HCT116 (cell line): ENCODE data around the gene PRSS36.

Experiments used
- CTCF ChIP-seq, 3 experiments: fragments of 200-600 bp in 1 of 3; sonication (generic) in 1 of 3; IDR thresholded peaks in 2 of 3; conservative IDR thresholded peaks in 1 of 3; 2 replicates each; pipeline ENCODE4 v1.5.1; 2012 to 2017; ENCODE audit warnings: low read depth in 2 of 3, low read length in 2 of 3, antibody characterized with exemption in 1 of 3, borderline replicate concordance in 1 of 3, control low read depth in 1 of 3, mild to moderate bottlenecking in 1 of 3, mixed read lengths in 1 of 3, mixed run types in 1 of 3, moderate library complexity in 1 of 3; ENCODE audit not compliant: insufficient read depth in 1 of 3
- POLR2A ChIP-seq: IDR thresholded peaks from 2 replicates; pipeline ENCODE4 v1.7.0; 2011; ENCODE audit warnings: borderline replicate concordance; ENCODE audit not compliant: insufficient read depth, insufficient read length; ENCODE audit errors: extremely low read depth
- POLR2AphosphoS5 ChIP-seq: IDR thresholded peaks from 2 replicates; pipeline ENCODE4 v1.6.1; 2011; ENCODE audit warnings: mild to moderate bottlenecking, low read depth, low read length, moderate library complexity
- SRF ChIP-seq: IDR thresholded peaks from 2 replicates; pipeline ENCODE4 v1.6.1; 2012; ENCODE audit warnings: low read depth

GRCh38 chr16:31133046-31133501, 16.8 kb downstream of the PRSS36 start:
- TF ChIP-seq POLR2AphosphoS5 (no peak; the same call in 1 of the 2 replicates), CTCF (IDR thresholded peaks at IDR 0.05 in 2 of 3, conservative IDR thresholded peaks at IDR 0.05 in 1 of 3; ENCODE audit: borderline replicate concordance in 1 of 3, insufficient read depth in 1 of 3, low read depth in 2 of 3, low read length in 2 of 3) (no peak), SRF (no peak), POLR2A (no peak)
